CD14-positive monocyte (primary cell): ENCODE measurements around the gene PRLR. TPM values are rescaled to one million over a fixed set of nuclear protein-coding genes. Genes with fewer than 3 reads are reported as not detected.
A peak's percentile ranks its signal among the peaks of the same experiment; 100 is the strongest.

ENCODE experiments used
- DNase-seq, 3 donors: peaks; one replicate each; pipeline ENCODE4 v3.0.0-alpha.2; 2011 to 2022
- H2AFZ ChIP-seq: 2 replicates; pipeline ENCODE4 v1.6.0; 2012; ENCODE audit warnings: mild to moderate bottlenecking, low read depth, low read length, inconsistent platforms; ENCODE audit not compliant: insufficient read depth, poor library complexity, severe bottlenecking
- H3K27ac ChIP-seq, 2 donors: 1 replicate in 1 of 2; 2 replicates in 1 of 2; pipeline ENCODE4 v1.5.1; 2012 to 2013; ENCODE audit warnings: low read length in 2 of 2, control low read depth in 1 of 2, inconsistent platforms in 1 of 2, low read depth in 1 of 2, mild to moderate bottlenecking in 1 of 2
- H3K27me3 ChIP-seq, 2 donors: one replicate each; pipeline versions ENCODE4 v1.6.0 to v1.6.1; 2011 to 2013; ENCODE audit warnings: low read length in 2 of 2; ENCODE audit not compliant: control insufficient read depth in 2 of 2, insufficient read depth in 2 of 2
- H3K36me3 ChIP-seq, 2 donors: replicated peaks in 1 of 2; 1 replicate in 1 of 2; 2 replicates in 1 of 2; pipeline versions ENCODE4 v1.5.1 to v1.6.1; 2012 to 2013; ENCODE audit warnings: low read length in 2 of 2, control low read depth in 1 of 2, inconsistent platforms in 1 of 2, mild to moderate bottlenecking in 1 of 2; ENCODE audit not compliant: insufficient read depth in 2 of 2, control insufficient read depth in 1 of 2
- H3K4me1 ChIP-seq, 2 donors: 1 replicate in 1 of 2; 2 replicates in 1 of 2; pipeline versions ENCODE4 v1.5.1 to v1.6.1; 2012 to 2013; ENCODE audit warnings: low read length in 2 of 2, control low read depth in 1 of 2, inconsistent platforms in 1 of 2, mild to moderate bottlenecking in 1 of 2, moderate library complexity in 1 of 2; ENCODE audit not compliant: insufficient read depth in 2 of 2, control insufficient read depth in 1 of 2
- H3K4me2 ChIP-seq: replicated peaks from 2 replicates; pipeline ENCODE3; 2012; ENCODE audit warnings: low read length, moderate library complexity, mild to moderate bottlenecking; ENCODE audit not compliant: poor library complexity, severe bottlenecking; ENCODE audit errors: extremely low read depth
- H3K4me3 ChIP-seq, 3 experiments: fragments of 200-600 bp in 1 of 3; sonication (generic) in 1 of 3; replicated peaks in 1 of 3; 1 replicate in 2 of 3; 2 replicates in 1 of 3; pipeline ENCODE4 v1.5.1; 2011 to 2013; ENCODE audit warnings: low read length in 3 of 3, mild to moderate bottlenecking in 3 of 3, control low read depth in 2 of 3, low read depth in 2 of 3, inconsistent platforms in 1 of 3, moderate library complexity in 1 of 3
- H3K79me2 ChIP-seq: 2 replicates; pipeline ENCODE4 v1.6.0; 2012; ENCODE audit warnings: mild to moderate bottlenecking, control low read depth, inconsistent platforms, low read length, moderate library complexity; ENCODE audit not compliant: insufficient read depth
- H3K9ac ChIP-seq: 2 replicates; pipeline ENCODE4 v1.6.0; 2017; ENCODE audit warnings: low read length, mild to moderate bottlenecking; ENCODE audit not compliant: insufficient read depth, poor library complexity, severe bottlenecking
- H3K9me3 ChIP-seq, 2 donors: replicated peaks in 1 of 2; 1 replicate in 1 of 2; 2 replicates in 1 of 2; pipeline versions ENCODE4 v1.5.1 to v1.6.1; 2012 to 2013; ENCODE audit warnings: low read length in 2 of 2, control low read depth in 1 of 2; ENCODE audit not compliant: control insufficient read depth in 1 of 2, insufficient read depth in 1 of 2
- H4K20me1 ChIP-seq: 2 replicates; pipeline ENCODE4 v1.6.0; 2012; ENCODE audit warnings: mild to moderate bottlenecking, low read length, control low read depth, moderate library complexity; ENCODE audit not compliant: insufficient read depth
- H3K27ac Mint-ChIP-seq, 7 donors: one replicate each; pipeline ENCODE4 v1.8.0; 2020; ENCODE audit warnings: mild to moderate bottlenecking in 7 of 7, mixed read lengths in 7 of 7, moderate library complexity in 6 of 7, inconsistent platforms in 2 of 7
- H3K27me3 Mint-ChIP-seq, 3 donors: one replicate each; pipeline ENCODE4 v1.8.0; 2021 to 2022; ENCODE audit warnings: low read depth in 3 of 3, mild to moderate bottlenecking in 3 of 3, mixed read lengths in 3 of 3, moderate library complexity in 3 of 3, inconsistent platforms in 1 of 3
- H3K36me3 Mint-ChIP-seq, 2 donors: one replicate each; pipeline ENCODE4 v1.8.0; 2020; ENCODE audit warnings: mixed read lengths in 2 of 2, inconsistent platforms in 1 of 2, mild to moderate bottlenecking in 1 of 2
- H3K4me1 Mint-ChIP-seq: one replicate; pipeline ENCODE4 v1.8.0; 2020; ENCODE audit warnings: mild to moderate bottlenecking, mixed read lengths
- H3K4me3 Mint-ChIP-seq, 2 donors: one replicate each; pipeline ENCODE4 v1.8.0; 2020; ENCODE audit warnings: mild to moderate bottlenecking in 2 of 2, mixed read lengths in 2 of 2, moderate library complexity in 1 of 2
- H3K9me3 Mint-ChIP-seq, 7 donors: one replicate each; pipeline ENCODE4 v1.8.0; 2020 to 2022; ENCODE audit warnings: mixed read lengths in 7 of 7, mild to moderate bottlenecking in 6 of 7, moderate library complexity in 6 of 7, inconsistent platforms in 2 of 7
- CTCF ChIP-seq: fragments of 200-600 bp; IDR thresholded peaks from one replicate; pipeline ENCODE4 v1.8.0; 2022; ENCODE audit warnings: antibody characterized with exemption, mild to moderate bottlenecking
- WGBS: methylation state at CpG from one replicate; pipeline ENCODE4 v1.1.5; 2013; ENCODE audit warnings: missing lambda C conversion rate; ENCODE audit not compliant: insufficient coverage; 5-methylcytosine and 5-hydroxymethylcytosine counted together
- intact Hi-C, 2 donors: fragments of 100-400 bp; cut with micrococcal nuclease; formaldehyde crosslinking; loops; one replicate each; pipeline versions ENCODE4 v1.15.0 to v1.15.1; 2023
- polyA plus RNA-seq, 3 donors: library from polyadenylated mRNA; depleted of rRNA in 1 of 3; unstranded in 2 of 3; stranded (reverse) in 1 of 3; fragments of 300-500 nt in 2 of 3; fragments of >200 nt in 1 of 3; fragmentation: Illumina TruSeq in 2 of 3; gene quantifications; 1 replicate in 2 of 3; 2 replicates in 1 of 3; pipeline ENCODE4 v1.2.3, GENCODE V29; 2012 to 2021

PRLR gene
- polyA plus RNA-seq, 3 donors: 0.12 to 1.7 (median 0.88) TPM

GRCh38 chr5:35035271-35035670, 195.0 kb downstream of the PRLR start:
- WGBS: 100% methylated on average over 1 of the region's 3 CpGs
- no peak overlapping the region for H3K4me3 Mint-ChIP-seq
- Histone ChIP-seq H3K27me3 (peaks cover 12 to 13% of the 10 kb centered on the region in 2 donors), H4K20me1 (no peaks in the 10 kb centered on the region), H3K79me2 (no peaks in the 10 kb centered on the region), H3K9ac (no peak overlapping the region), H3K4me3 (no peak overlapping the region), H2AFZ (no peak overlapping the region), H3K4me1 (no peaks in the 10 kb centered on the region), H3K36me3 (no peaks in the 10 kb centered on the region), H3K27ac (no peak overlapping the region), H3K9me3 (no peaks in the 10 kb centered on the region), H3K4me2 (no peak overlapping the region)
- H3K4me1 Mint-ChIP-seq: peaks cover 3% of the 10 kb centered on the region
- no peak overlapping the region for H3K27ac Mint-ChIP-seq
- H3K36me3 Mint-ChIP-seq: no peaks in the 10 kb centered on the region
- H3K9me3 Mint-ChIP-seq: peaks cover 0 to 4% (median 0%) of the 10 kb centered on the region in 7 donors
- no peak for DNase-seq
- intact Hi-C loops: no loop called here
- peaks cover 13 to 45% (median 18%) of the 10 kb centered on the region in 3 donors for H3K27me3 Mint-ChIP-seq
- TF ChIP-seq CTCF: no peak

- Histone ChIP-seq H3K4me3 (no peak overlapping the region), H3K9ac (no peak overlapping the region), H3K4me1 (no peaks in the 10 kb centered on the region), H3K9me3 (no peaks in the 10 kb centered on the region), H4K20me1 (no peaks in the 10 kb centered on the region), H3K27me3 (peaks cover 2 to 10% of the 10 kb centered on the region in 2 donors), H3K79me2 (no peaks in the 10 kb centered on the region), H2AFZ (no peak overlapping the region), H3K4me2 (no peak overlapping the region), H3K27ac (no peak overlapping the region), H3K36me3 (no peaks in the 10 kb centered on the region)
- H3K27me3 Mint-ChIP-seq: peaks cover 8 to 23% (median 12%) of the 10 kb centered on the region in 3 donors
- no peaks in the 10 kb centered on the region for H3K36me3 Mint-ChIP-seq
- H3K4me1 Mint-ChIP-seq: peaks cover 3% of the 10 kb centered on the region
- H3K27ac Mint-ChIP-seq: no peak overlapping the region
- peaks cover 0 to 2% (median 0%) of the 10 kb centered on the region in 7 donors for H3K9me3 Mint-ChIP-seq
- DNase-seq: no peak
- H3K4me3 Mint-ChIP-seq: peak overlapping the region in 1 of 2 donors; percentile 43
- WGBS: 81% methylated on average over 2 of the region's 6 CpGs
- TF ChIP-seq CTCF: no peak
- intact Hi-C loops: no loop called here
Observed at GRCh38 chr5:35032356-35032755, 197.9 kb downstream of the PRLR start.
